Glomerular visceral epithelial cell (primary cell): Measurements from ENCODE around the gene GPR150.
"Not testable (repeated sequence)": the region's sequence is repeated elsewhere in the genome, so short reads cannot be mapped to it uniquely, and the experiment has no call there.

Experiments used
- DNase-seq: peaks from one replicate; pipeline ENCODE4 v3.0.0-alpha.2; 2016; ENCODE audit errors: extremely low spot score

The GPR150 gene

DNA sequence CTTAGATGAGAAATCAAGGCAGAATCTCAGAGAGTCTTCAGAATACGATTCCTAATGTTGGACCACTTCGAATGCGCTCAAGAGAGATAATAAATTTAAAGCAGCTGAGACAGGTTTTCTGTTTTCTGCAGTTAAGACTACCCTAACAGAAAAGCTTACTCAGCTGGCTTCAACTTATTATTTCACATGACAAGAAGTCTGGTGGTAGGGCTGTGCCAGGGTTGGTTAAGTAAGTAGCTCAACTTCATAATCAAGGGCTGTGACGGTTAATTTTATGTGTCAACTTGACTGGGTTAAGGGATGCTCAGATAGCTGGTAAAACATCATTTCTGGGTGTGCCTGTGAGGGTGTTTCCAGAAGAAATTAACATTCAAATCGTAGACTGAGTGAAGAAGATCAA is 3.8 kb downstream of the GPR150 start:
- DNase-seq: no peak

DNA sequence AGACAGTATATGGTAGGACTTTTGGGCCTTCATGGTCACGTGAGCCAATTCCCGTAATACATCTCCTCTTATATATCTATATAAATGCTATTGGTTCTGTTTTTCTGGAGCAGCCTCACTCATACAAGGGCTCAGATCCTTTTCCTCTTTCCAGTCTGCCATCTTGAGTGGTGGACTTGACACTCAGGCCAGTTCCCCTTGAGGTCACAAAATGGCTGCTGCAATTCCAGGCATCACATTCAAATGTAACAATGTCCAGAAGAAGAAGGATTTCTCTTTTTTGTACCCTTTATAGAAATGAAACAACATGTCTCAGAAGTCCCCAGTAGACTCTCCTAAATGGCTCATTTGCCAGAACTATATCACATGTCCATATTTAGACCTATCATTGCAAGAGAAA is 4.5 kb downstream of the GPR150 start:
- DNase-seq: no peak

- no peak for DNase-seq
Measured at GRCh38 chr5:95626701-95627100, 6.8 kb downstream of the GPR150 start.

DNA sequence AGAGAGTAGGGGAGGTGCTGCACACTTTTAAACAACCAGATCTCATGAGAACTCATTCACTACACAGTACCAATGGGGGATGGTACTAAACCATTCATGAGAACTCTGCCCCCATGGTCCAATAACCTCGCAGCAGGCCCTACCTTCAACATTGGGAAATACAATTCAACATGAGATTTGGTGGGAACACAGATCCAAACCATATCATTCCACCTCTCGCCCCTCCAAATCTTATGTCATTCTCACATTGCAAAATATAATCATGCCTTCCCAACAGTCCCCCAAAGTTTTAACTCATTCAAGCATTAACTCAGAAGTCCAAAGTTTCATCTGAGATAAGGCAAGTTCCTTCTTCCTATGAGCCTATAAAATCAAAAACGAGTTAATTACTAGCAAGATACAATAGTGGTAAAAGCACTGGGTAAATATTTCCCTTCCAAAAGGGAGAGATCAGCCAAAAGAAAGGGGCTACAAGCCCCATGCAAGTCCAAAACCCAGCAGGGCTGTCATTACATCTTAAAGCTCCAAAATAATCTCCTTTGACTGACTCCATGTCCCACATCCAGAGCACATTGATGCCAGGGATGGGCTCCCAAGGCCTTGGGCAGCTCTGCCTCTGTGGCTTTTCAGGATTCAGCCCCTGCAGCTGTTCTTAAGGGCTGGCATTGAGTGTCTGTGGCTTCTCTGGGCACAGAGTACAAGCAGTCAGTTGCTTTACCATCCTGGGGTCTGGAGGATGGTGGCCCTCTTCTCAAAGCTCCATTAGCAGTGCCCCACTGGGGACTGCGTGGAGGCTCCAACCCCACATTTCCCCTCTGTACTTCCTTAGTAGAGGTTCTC is 8.3 kb downstream of the GPR150 start:
- DNase-seq: no peak

- DNase-seq: no peak
Measured at GRCh38 chr5:95628933-95629332, 9.0 kb downstream of the GPR150 start.

DNA sequence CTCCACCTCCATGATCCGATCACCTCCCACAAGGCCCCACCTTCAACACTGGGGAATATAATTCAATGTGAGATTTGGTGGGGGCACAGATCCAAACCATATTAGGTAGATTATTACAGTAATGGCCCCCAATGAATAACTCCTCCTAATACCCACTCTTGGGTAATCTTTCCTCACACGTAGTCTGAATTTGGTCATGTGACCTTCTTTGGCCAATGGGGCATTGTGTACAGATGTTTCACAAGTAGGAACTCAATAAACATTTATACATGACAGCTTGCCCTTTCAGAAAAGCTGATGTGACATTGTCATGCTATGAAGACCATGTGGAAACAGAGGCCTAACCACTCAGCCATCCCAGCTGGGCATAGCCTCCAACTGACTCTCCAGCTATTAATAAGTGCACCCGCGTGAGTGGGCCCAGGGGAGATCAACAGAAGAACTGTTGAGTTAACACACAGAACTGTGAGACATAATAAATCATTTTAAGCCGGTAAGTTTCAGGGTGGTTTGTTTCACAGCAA is 10.6 kb downstream of the GPR150 start:
- DNase-seq: no peak

DNA sequence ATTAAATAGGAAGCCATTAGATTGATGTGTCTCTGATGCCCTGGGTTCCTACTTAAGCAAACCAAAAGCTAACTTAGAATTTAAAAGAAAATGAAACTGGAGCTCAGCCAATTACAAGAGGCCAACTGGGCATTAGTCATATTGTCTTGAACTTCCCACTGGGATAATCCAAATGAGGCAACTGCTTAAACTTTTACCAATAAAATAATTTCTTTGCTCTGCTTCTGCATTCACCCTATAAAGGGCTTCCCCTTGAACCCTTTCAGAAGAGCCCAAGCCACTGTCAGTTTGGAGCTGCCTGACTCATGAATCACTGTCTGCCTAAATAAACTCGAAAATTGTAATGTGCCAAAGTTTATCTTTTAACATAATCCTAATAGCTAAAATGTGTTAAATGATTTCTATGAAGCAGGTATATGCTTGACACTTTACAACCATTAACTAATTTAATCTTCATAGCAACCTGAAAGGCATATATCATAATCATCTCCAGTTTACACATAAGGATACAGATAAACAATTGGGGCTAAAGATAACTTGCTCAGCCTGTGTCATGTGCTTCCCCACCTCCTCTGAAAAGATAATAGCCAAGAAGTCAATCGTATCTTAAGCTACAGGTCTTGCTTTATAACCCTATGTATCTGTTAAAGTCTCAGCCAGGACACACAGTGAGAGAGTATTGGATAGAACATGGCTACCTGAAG is 11.5 kb downstream of the GPR150 start:
- peak; percentile 53 for DNase-seq

- peak; percentile 59 for DNase-seq
Measured at GRCh38 chr5:95631991-95632675, 12.2 kb downstream of the GPR150 start.

DNA sequence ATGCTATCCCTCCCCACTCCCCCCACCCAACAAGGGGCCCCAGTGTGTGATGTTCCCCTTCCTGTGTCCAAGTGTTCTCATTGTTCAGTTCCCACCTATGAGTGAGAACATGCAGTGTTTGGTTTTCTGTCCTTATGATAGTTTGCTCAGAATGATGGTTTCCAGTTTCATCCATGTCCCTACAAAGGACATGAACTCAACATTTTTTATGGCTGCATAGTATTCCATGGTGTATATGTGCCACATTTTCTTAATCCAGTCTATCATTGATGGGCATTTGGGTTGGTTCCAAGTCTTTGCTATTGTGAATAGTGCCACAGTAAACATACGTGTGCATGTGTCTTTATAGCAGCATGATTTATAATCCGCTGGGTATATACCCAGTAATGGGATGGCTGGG is 13.1 kb downstream of the GPR150 start:
- not testable (repeated sequence) for DNase-seq

GRCh38 chr5:95633671-95634070 is 13.8 kb downstream of the GPR150 start:
- no peak for DNase-seq

GRCh38 chr5:95634081-95634480 is 14.2 kb downstream of the GPR150 start:
- DNase-seq: no peak

DNA sequence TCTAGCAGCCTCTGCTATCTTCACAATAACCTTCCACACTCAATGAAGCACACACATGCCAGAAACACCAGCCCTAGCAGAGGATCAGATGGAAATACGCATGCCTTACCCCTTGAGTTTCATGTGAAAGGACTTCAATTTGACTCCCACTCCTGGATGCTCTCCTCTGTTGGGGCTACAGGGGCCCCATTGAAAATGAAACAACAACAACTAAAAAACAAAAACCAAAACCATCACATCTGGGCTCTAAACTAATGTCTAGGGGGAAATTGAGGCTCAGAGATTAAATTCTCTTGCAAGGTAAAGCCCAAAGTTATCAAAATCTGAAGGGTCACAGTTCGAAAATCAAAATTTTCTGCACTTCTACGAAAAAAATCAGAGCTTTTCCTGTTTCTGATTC is 18.7 kb downstream of the GPR150 start:
- DNase-seq: no peak

- DNase-seq: no peak
Measured at GRCh38 chr5:95641741-95642220, 21.9 kb downstream of the GPR150 start.

- no peak for DNase-seq
Measured at GRCh38 chr5:95643152-95643551, 23.3 kb downstream of the GPR150 start.

DNA sequence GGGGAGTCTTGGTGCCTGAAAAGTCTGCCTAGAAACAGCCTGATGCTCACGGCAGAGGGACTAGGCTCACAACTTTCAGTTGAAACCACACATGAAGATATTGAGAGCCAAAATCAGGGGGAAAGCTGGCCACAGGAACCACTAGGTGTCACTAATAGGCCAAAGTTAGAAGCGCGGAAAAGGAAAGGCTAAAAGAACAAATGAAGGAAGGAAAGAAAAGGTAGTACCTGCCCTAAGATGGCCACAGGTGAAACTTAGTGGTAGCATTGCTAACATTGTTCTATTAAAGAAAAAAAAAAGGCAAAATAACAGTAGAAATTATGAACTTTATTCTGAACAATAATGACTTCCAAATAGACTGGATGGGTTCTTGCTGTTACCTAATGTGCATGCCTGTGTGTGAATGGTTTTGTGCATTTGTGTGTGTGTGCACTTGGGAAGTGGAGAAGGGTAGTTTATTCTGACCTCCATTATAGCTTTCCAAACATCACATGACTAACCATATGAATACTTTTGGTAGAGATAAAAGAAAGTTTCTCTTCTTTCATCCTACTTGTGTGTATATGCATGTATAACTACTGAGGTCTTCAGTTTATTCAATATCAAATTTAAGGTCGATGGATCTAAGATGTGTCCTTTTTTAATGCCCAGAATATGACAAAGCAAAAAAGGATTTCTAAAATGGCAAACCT is 24.6 kb downstream of the GPR150 start:
- DNase-seq: peak; percentile 68

- not testable (repeated sequence) for DNase-seq
Measured at GRCh38 chr5:95646226-95646568, 26.3 kb downstream of the GPR150 start.

- DNase-seq: peak; percentile 99
Measured at GRCh38 chr5:95646569-95647431, 26.9 kb downstream of the GPR150 start, which contains the start of gene RFESD. Gene RFESD, plus strand, starts transcription at chr5:95646777. Its CDS starts 5,495 bp downstream, at chr5:95652272.

GRCh38 chr5:95647886-95648860 is 28.3 kb downstream of the GPR150 start:
- no peak for DNase-seq

GRCh38 chr5:95649274-95649673 is 29.4 kb downstream of the GPR150 start:
- no peak for DNase-seq
